Hypothalamus (tissue), 51 donors: ENCODE results near the gene TMPRSS11A.

Source experiments
- DNase-seq, 51 donors: peaks; one replicate each; lab custom pipeline; 2025; lab: John Stamatoyannopoulos, UW

TMPRSS11A gene

GRCh38 chr4:67963356-67963755 lies at the start of gene TMPRSS11A:
Gene TMPRSS11A, minus strand, starts transcription at chr4:67963493. Its CDS starts 100 bp downstream, at chr4:67963393.
- DNase-seq, result no peak

GRCh38 chr4:68011684-68012083 lies 48.4 kb upstream of the TMPRSS11A start:
- DNase-seq, result no peak

GRCh38 chr4:68002906-68003305 lies 39.6 kb upstream of the TMPRSS11A start:
- no peak for DNase-seq

- no peak for DNase-seq
Observed at GRCh38 chr4:67996127-67996526, 32.8 kb upstream of the TMPRSS11A start.

GRCh38 chr4:67988991-67989390 lies 25.7 kb upstream of the TMPRSS11A start:
- no peak for DNase-seq

GRCh38 chr4:67983333-67983732 lies 20.0 kb upstream of the TMPRSS11A start:
- DNase-seq, result no peak

- DNase-seq, result no peak
Observed at GRCh38 chr4:67980512-67980911, 17.2 kb upstream of the TMPRSS11A start.

- DNase-seq, result no peak
Observed at GRCh38 chr4:67973608-67974007, 10.3 kb upstream of the TMPRSS11A start.

- no peak for DNase-seq
Observed at GRCh38 chr4:67954890-67955289, 8.4 kb downstream of the TMPRSS11A start.

GRCh38 chr4:67941074-67941473 lies 22.2 kb downstream of the TMPRSS11A start:
- DNase-seq, result no peak

GRCh38 chr4:67940506-67940905 lies 22.8 kb downstream of the TMPRSS11A start:
- no peak for DNase-seq

- DNase-seq, result no peak
Observed at GRCh38 chr4:67939195-67939594, 24.1 kb downstream of the TMPRSS11A start.

- DNase-seq, result no peak
Observed at GRCh38 chr4:67935888-67936287, 27.4 kb downstream of the TMPRSS11A start.

GRCh38 chr4:67934628-67935027 lies 28.7 kb downstream of the TMPRSS11A start:
- no peak for DNase-seq

- no peak for DNase-seq
Observed at GRCh38 chr4:67933755-67934154, 29.5 kb downstream of the TMPRSS11A start.

- DNase-seq, result no peak
Observed at GRCh38 chr4:67933038-67933437, 30.3 kb downstream of the TMPRSS11A start.

GRCh38 chr4:67931256-67931655 lies 32.0 kb downstream of the TMPRSS11A start:
- no peak for DNase-seq

- no peak for DNase-seq
Observed at GRCh38 chr4:67929426-67929825, 33.9 kb downstream of the TMPRSS11A start.

- DNase-seq, result no peak
Observed at GRCh38 chr4:67928546-67928945, 34.7 kb downstream of the TMPRSS11A start.

GRCh38 chr4:67927251-67927650 lies 36.0 kb downstream of the TMPRSS11A start:
- DNase-seq, result no peak

- DNase-seq, result no peak
Observed at GRCh38 chr4:67926485-67926884, 36.8 kb downstream of the TMPRSS11A start.

- no peak for DNase-seq
Observed at GRCh38 chr4:67922697-67923096, 40.6 kb downstream of the TMPRSS11A start.

GRCh38 chr4:67918428-67918827 lies 44.9 kb downstream of the TMPRSS11A start:
- no peak for DNase-seq
